ENCODE measurements around the gene WDR33. TPM values are rescaled to one million over a fixed set of nuclear protein-coding genes. Genes with fewer than 3 reads are reported as not detected.

Gene WDR33
- total and polyA plus RNA-seq, 9 of the 15 experiments (the other 6 are each of a cell fraction or from before 2014, with no cell fraction given), result 24.2 to 57.4 (median 38.4) TPM

- TF ChIP-seq GABPB1 (CRISPR knock-in tag; IDR thresholded peaks at IDR 0.05), result peak; percentile 86
- no peak for TF ChIP-seq ZNF740 (CRISPR knock-in tag; IDR thresholded peaks at IDR 0.05)
- no peak for TF ChIP-seq ZNF740 (tag; IDR thresholded peaks at IDR 0.05)
- TF ChIP-seq, protein P1, sequence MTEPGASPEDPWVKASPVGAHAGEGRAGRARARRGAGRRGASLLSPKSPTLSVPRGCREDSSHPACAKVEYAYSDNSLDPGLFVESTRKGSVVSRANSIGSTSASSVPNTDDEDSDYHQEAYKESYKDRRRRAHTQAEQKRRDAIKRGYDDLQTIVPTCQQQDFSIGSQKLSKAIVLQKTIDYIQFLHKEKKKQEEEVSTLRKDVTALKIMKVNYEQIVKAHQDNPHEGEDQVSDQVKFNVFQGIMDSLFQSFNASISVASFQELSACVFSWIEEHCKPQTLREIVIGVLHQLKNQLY (CRISPR knock-in tag; conservative IDR thresholded peaks at IDR 0.05), result 0 out of 4 replicates have a peak, but pooled peaks of 1 of the 2 experiments have one; percentile 27
- TF ChIP-seq THAP12 (CRISPR knock-in tag; IDR thresholded peaks at IDR 0.05), result peak; percentile 52; the same call in 1 of the 2 replicates
- TF ChIP-seq, protein P2, sequence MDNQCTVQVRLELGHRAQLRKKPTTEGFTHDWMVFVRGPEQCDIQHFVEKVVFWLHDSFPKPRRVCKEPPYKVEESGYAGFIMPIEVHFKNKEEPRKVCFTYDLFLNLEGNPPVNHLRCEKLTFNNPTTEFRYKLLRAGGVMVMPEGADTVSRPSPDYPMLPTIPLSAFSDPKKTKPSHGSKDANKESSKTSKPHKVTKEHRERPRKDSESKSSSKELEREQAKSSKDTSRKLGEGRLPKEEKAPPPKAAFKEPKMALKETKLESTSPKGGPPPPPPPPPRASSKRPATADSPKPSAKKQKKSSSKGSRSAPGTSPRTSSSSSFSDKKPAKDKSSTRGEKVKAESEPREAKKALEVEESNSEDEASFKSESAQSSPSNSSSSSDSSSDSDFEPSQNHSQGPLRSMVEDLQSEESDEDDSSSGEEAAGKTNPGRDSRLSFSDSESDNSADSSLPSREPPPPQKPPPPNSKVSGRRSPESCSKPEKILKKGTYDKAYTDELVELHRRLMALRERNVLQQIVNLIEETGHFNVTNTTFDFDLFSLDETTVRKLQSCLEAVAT (IDR thresholded peaks at IDR 0.05), result 0 out of 4 replicates have a peak, but pooled peaks of 1 of the 2 experiments have one; percentile 35
- no peak for TF ChIP-seq SRSF3 (IDR thresholded peaks at IDR 0.05; ENCODE audit: insufficient read depth, low read length)
- peak; percentile 92 for TF ChIP-seq GABPA (tag; conservative IDR thresholded peaks at IDR 0.05; ENCODE audit: low read depth)
- peak; percentile 30 for TF ChIP-seq PRPF4 (IDR thresholded peaks at IDR 0.05; ENCODE audit: insufficient read depth, low read depth, low read length, poor library complexity, severe bottlenecking)
- peak in 1 of 2 experiments; percentile 78; a peak in 2 of 4 replicates for TF ChIP-seq NONO (IDR thresholded peaks at IDR 0.05; ENCODE audit: low read depth in 2 of 2, low read length in 1 of 2)
- TF ChIP-seq POLR2B (IDR thresholded peaks at IDR 0.05; ENCODE audit: low read depth, partially characterized antibody), result peak; percentile 90
- TF ChIP-seq NR2C2 (CRISPR knock-in tag; IDR thresholded peaks at IDR 0.05), result no peak; the same call in 1 of the 2 replicates
- peak; percentile 4; the same call in 1 of the 2 replicates for TF ChIP-seq NR2C2 (tag; IDR thresholded peaks at IDR 0.05)
- TF ChIP-seq THRAP3 (IDR thresholded peaks at IDR 0.05; ENCODE audit: borderline replicate concordance), result no peak
- TF ChIP-seq GTF2B (IDR thresholded peaks at IDR 0.05; ENCODE audit: extremely low read depth, insufficient read length), result peak; percentile 60
- peak; percentile 60; the same call in 1 of the 2 replicates for TF ChIP-seq CREB1 (IDR thresholded peaks at IDR 0.05)
- peak; percentile 9; the same call in 1 of the 2 replicates for TF ChIP-seq CREB1 (CRISPR knock-in tag; IDR thresholded peaks at IDR 0.05)
- peak in 1 of 2 experiments; percentile 64; a peak in 2 of 4 replicates for TF ChIP-seq SIN3A (IDR thresholded peaks at IDR 0.05; ENCODE audit: borderline replicate concordance in 2 of 2, control insufficient read depth in 1 of 2, low read depth in 2 of 2, low read length in 2 of 2)
- peak in 1 of 2 experiments; percentile 38; a peak in 1 of 4 replicates for TF ChIP-seq NRF1 (conservative IDR thresholded peaks at IDR 0.05 in 1 of 2, IDR thresholded peaks at IDR 0.05 in 1 of 2)
- TF ChIP-seq RBM25 (IDR thresholded peaks at IDR 0.05; ENCODE audit: low read depth, low read length, severe bottlenecking), result no peak
- peak; percentile 88; the same call in 1 of the 2 replicates for TF ChIP-seq RHOXF2B (CRISPR knock-in tag; conservative IDR thresholded peaks at IDR 0.05)
These were observed 109.7 kb downstream of the WDR33 start, which contains the start of gene SFT2D3 (continued) for GRCh38 chr2:127701193-127701650.
